Neutrophil (primary cell): ENCODE data around the gene KCNB1.

ENCODE experiments used
- H3K27ac ChIP-seq: fragments of 200-600 bp; sonication (generic); 2 replicates; pipeline ENCODE4 v1.5.1; 2016; ENCODE audit warnings: mild to moderate bottlenecking, moderate library complexity
- H3K27me3 ChIP-seq: fragments of 200-600 bp; sonication (generic); 2 replicates; pipeline ENCODE4 v1.6.0; 2016; ENCODE audit warnings: mild to moderate bottlenecking
- H3K36me3 ChIP-seq: fragments of 200-600 bp; sonication (generic); 2 replicates; pipeline ENCODE4 v1.5.1; 2017
- H3K4me1 ChIP-seq, 2 experiments: fragments of 200-600 bp in 1 of 2; sonication (generic) in 1 of 2; 1 replicate in 1 of 2; 2 replicates in 1 of 2; pipeline versions ENCODE4 v1.5.1 to v1.6.1; 2013 to 2016; ENCODE audit warnings: low read depth in 1 of 2, low read length in 1 of 2, mild to moderate bottlenecking in 1 of 2, moderate library complexity in 1 of 2; ENCODE audit not compliant: control insufficient read depth in 1 of 2, insufficient read depth in 1 of 2
- H3K4me3 ChIP-seq, 2 experiments: fragments of 200-600 bp in 1 of 2; sonication (generic) in 1 of 2; 1 replicate in 1 of 2; 2 replicates in 1 of 2; pipeline ENCODE4 v1.5.1; 2013 to 2016; ENCODE audit warnings: low read depth in 1 of 2, low read length in 1 of 2, mild to moderate bottlenecking in 1 of 2, moderate library complexity in 1 of 2
- H3K9me3 ChIP-seq: fragments of 200-600 bp; sonication (generic); 2 replicates; pipeline ENCODE4 v1.5.1; 2016
- CTCF ChIP-seq: fragments of 200-600 bp; sonication (generic); IDR thresholded peaks from 2 replicates; pipeline ENCODE4 v1.5.1; 2016; ENCODE audit warnings: antibody characterized with exemption

Gene KCNB1

DNA sequence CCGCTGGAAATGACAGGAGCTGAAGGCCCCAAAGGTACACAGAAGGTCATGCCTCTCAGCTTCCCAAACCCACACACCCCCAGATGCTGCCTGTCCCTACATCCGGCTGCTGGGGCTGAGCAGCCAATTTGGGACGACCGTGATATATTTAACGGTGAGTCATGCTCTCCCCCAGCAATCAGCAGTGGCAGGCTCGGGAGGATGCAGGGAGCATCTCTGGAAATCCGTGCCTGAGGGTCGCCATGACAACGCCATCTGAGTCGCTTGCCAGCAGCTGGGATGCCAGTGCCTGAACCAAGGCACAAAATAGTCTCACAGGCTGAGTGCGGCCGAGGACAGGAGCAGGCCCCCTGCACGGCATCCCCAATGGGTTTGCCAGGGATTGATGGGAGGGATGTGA, 57.9 kb downstream of the KCNB1 start:
- H3K27me3 ChIP-seq: peaks cover 26% of the 10 kb centered on the region
- no peak overlapping the region for H3K4me3 ChIP-seq
- no peaks in the 10 kb centered on the region for H3K9me3 ChIP-seq

GRCh38 chr20:49422161-49422560, 60.3 kb downstream of the KCNB1 start:
- H3K4me3 ChIP-seq: no peak overlapping the region
- H3K27me3 ChIP-seq: peaks cover 21% of the 10 kb centered on the region

More for the DNA sequence above, 57.9 kb downstream of the KCNB1 start:
- Histone ChIP-seq H3K4me1 (no peaks in the 10 kb centered on the region), H3K27ac (no peak overlapping the region), H3K36me3 (no peaks in the 10 kb centered on the region)
- TF ChIP-seq CTCF: no peak

GRCh38 chr20:49420811-49421295, 61.6 kb downstream of the KCNB1 start:
- no peak overlapping the region for H3K4me3 ChIP-seq
- no peak for TF ChIP-seq CTCF
- no peaks in the 10 kb centered on the region for H3K36me3 ChIP-seq
- H3K27ac ChIP-seq: no peak overlapping the region
- no peaks in the 10 kb centered on the region for H3K9me3 ChIP-seq
- peaks cover 25% of the 10 kb centered on the region for H3K27me3 ChIP-seq
- no peaks in the 10 kb centered on the region for H3K4me1 ChIP-seq

More at GRCh38 chr20:49422161-49422560, 60.3 kb downstream of the KCNB1 start:
- Histone ChIP-seq H3K4me1 (no peaks in the 10 kb centered on the region), H3K27ac (no peak overlapping the region), H3K9me3 (no peaks in the 10 kb centered on the region), H3K36me3 (no peaks in the 10 kb centered on the region)
- TF ChIP-seq CTCF: no peak

GRCh38 chr20:49420292-49420691, 62.2 kb downstream of the KCNB1 start:
- Histone ChIP-seq H3K27ac (no peak overlapping the region), H3K27me3 (peaks cover 27% of the 10 kb centered on the region), H3K4me1 (no peaks in the 10 kb centered on the region), H3K9me3 (no peaks in the 10 kb centered on the region), H3K36me3 (no peaks in the 10 kb centered on the region), H3K4me3 (no peak overlapping the region)
- TF ChIP-seq CTCF: no peak

- H3K4me1 ChIP-seq: no peaks in the 10 kb centered on the region
- H3K4me3 ChIP-seq: no peak overlapping the region
- no peak overlapping the region for H3K27ac ChIP-seq
- no peaks in the 10 kb centered on the region for H3K36me3 ChIP-seq
- H3K27me3 ChIP-seq: peaks cover 29% of the 10 kb centered on the region
- H3K9me3 ChIP-seq: no peaks in the 10 kb centered on the region
- TF ChIP-seq CTCF: no peak
Measured at GRCh38 chr20:49419785-49420184, 62.7 kb downstream of the KCNB1 start.

GRCh38 chr20:49418809-49419208, 63.7 kb downstream of the KCNB1 start:
- peaks cover 26% of the 10 kb centered on the region for H3K27me3 ChIP-seq
- no peak overlapping the region for H3K27ac ChIP-seq
- no peaks in the 10 kb centered on the region for H3K9me3 ChIP-seq
- H3K4me3 ChIP-seq: no peak overlapping the region
- no peaks in the 10 kb centered on the region for H3K4me1 ChIP-seq
- no peaks in the 10 kb centered on the region for H3K36me3 ChIP-seq
- no peak for TF ChIP-seq CTCF
